GM18861 (cell line): ENCODE measurements around the gene SLX4IP.

Experiments
- ATAC-seq: cut with Tn5 transposase; IDR thresholded peaks from one replicate; pipeline ENCODE4 v1.9.1; 2021; ENCODE audit not compliant: unreplicated experiment

The SLX4IP gene

DNA sequence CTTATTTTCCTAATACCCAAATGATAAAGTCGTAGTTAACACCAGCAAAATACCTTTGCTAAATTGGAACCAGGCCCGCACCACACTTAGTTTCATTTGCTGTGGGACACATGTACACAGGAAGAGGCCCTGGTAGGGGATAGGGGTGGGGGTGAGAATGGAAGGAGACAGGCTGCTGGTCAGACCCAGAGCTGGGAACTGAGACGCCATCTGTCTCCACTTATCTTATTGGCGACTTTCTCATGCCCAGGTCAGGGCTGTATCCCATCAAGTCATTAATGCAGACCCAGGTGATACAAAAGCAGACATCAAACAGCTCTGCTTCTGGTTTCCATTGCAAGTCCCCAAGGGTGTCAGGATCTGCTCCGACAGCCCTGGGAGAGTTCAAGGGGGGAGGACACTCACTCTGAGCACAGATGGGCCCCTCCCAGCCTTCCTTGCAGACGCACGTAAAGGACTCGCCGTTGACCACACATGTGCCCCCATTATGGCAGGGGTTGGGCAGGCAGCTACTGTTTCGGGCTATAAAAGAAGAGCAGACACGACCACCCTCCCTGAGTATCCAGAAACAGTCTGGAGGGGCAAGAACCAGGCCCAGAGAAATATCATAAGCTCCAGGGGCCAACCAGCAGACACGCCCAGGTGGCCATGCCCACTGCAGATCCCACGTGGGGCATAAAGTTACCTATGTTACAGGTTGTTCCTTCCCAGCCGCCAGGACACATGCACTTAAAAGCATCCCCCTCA lies 209.5 kb downstream of the SLX4IP start:
- ATAC-seq = no peak

GRCh38 chr20:10645205-10645570 lies 210.1 kb downstream of the SLX4IP start:
- ATAC-seq = no peak

GRCh38 chr20:10646006-10646405 lies 210.9 kb downstream of the SLX4IP start:
- ATAC-seq = no peak

GRCh38 chr20:10646886-10647420 lies 211.8 kb downstream of the SLX4IP start:
- ATAC-seq = no peak

- ATAC-seq = peak; percentile 47
Measured at GRCh38 chr20:10647471-10647870, 212.4 kb downstream of the SLX4IP start.

DNA sequence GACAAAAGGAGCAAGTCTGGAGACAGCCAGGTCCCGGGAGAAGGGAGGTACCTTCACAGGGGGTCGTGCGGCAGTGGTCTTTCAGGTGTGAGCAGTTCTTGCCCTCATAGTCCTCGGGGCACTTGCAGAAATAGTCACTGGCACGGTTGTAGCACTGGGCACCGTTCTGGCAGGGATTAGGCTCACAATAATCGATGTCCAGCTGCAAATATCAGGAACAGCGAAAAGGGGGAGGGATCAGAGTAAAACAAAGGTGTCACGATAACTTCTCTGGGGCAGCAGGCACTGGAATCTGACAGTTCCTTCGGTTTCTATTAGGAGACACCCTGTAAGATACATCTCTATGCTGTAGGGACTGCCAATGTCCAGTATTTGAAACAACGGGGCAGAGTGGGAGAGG lies 212.8 kb downstream of the SLX4IP start:
- no peak for ATAC-seq

DNA sequence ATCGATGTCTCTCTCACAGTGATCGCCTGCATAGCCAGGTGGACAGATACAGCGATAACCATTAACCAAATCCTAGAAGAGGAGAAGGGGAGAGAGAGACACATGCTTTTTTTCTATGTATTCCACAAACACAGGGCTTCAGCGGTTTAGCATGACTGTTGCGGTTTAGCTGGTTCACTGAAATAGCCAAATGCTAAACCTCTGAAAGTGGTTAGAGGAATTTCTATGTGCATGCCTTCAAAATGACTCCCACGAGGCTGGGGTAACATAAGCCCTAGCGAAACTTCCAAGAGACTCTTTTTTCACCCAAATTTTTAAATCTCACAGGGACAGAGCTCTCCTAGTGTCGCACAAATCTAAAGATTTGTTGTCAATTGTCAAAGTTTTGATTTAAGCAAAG lies 213.5 kb downstream of the SLX4IP start:
- ATAC-seq = no peak

- ATAC-seq = no peak
Measured at GRCh38 chr20:10649080-10649796, 214.1 kb downstream of the SLX4IP start.

DNA sequence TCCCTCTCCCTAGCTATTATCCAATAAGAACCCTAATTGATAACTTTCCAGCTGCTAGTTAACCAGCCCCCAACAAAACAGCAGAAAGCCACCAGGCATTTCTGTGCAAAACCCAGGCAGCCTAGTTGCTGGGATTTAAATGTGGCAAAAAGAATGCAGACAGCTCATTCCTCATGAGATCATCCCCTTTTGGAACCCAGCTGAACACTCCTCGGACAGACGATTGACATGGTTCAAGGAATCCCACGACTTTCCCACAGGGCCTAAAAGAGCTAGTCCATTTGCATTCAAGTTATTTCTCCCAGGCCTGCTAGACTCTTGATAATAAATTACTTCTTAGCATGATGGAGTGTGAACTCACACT lies 214.7 kb downstream of the SLX4IP start:
- ATAC-seq = no peak

- no peak for ATAC-seq
Measured at GRCh38 chr20:10651227-10651990, 216.3 kb downstream of the SLX4IP start.

- no peak for ATAC-seq
Measured at GRCh38 chr20:10652185-10652584, 217.1 kb downstream of the SLX4IP start.

DNA sequence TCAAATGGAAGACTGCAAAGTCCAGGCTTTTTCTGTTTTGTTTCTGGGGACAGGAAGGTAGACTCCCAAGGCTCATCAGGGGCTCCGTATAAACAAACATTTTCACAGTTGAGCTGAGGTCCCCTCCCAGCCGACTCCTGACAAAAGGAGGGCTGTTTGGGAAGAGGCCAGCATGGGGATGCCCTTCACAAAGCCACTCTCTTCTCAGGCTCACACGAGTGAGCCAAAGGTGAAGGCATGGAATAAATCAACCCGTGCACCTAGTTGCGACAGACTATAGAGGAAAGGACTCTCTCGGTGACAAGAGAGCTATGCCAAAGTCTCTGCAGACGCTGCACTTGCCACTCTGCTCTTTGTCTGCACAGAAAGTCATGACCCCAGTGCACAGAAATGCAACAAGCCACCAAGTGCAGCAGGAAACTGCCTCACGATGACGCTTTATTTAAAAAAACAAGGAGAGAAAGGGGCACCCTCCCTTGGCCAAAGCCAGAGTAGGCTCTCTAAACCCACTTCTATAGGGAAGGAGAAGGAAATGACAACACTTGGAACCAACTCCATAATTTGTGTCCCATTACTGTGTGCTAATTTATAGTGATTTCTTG lies 217.7 kb downstream of the SLX4IP start:
- no peak for ATAC-seq

- peak; percentile 47 for ATAC-seq
Measured at GRCh38 chr20:10653599-10654249, 218.6 kb downstream of the SLX4IP start.

DNA sequence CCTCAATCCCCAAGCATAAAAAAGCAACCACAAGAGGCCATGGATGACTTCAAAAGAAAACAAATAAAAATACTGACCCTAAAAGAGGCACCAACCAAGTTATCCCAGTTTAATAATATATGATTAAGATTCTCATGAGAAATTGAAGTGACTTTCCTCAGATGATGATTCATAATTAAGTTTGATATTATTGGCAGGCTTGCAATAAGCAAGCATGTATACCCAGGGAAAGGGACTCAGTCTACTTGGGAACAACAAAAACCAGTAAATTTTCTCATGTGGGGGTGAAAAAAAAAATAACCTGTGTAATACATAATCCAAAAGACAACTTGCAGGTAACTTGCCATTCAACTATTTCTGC lies 219.1 kb downstream of the SLX4IP start:
- ATAC-seq = no peak

- peak; percentile 56 for ATAC-seq
Measured at GRCh38 chr20:10654630-10655029, 219.5 kb downstream of the SLX4IP start.

- ATAC-seq = no peak
Measured at GRCh38 chr20:10655720-10656669, 220.9 kb downstream of the SLX4IP start.

DNA sequence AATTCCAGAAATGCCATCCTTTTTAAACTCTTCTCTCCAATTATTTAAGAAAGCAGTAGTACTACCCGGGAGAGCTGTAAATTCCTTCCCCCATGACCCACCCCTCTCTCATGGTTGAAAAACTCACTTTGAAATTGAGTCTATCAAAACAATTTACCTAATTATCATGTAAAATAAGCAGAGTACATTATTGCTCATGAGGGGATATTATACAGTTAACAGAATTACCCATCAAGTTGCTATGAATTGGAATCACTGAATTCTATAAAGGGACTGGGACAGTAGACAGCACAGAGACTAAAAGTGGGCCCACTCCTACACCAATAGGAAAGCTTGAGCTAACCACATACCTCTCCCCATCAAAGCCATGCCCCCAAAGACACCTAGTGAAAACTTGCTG lies 222.3 kb downstream of the SLX4IP start:
- ATAC-seq = no peak

GRCh38 chr20:10658051-10658823 lies 223.1 kb downstream of the SLX4IP start:
- no peak for ATAC-seq
